ENCODE measurements around the gene MAGI1.

The MAGI1 gene

DNA sequence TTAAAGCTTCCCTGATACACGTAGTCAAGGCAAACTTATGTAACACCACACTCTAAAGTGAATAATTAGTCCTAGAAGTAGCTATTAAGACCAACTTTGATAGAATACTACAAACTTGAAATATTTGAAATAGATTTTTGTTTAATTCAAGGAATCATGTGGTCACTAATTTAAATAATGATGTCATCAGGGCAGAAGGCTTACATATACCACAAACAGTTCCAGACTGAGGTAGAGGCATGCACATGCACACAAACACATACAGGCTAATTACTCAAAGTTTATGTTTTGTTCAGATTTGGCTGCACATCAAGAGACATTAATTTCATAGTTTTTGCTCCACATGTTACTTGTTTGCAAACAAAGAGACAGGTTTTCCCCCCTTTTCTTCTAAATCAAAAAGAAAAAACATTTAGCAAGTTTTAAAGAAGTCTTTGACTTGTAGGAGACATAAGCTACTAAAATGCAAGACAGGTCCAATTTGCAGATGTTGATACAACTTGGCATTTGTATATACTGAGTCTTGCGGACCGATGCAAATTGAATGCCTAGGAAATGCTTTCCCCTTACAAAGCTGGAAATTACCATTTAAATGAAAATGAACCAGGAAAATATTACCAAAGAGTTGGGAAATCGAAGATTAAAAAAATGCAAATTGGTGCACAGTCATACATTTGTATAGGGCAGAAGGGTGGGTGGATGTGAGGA is 594.8 kb downstream of the MAGI1 start:
- DNase-seq, result no peak

DNA sequence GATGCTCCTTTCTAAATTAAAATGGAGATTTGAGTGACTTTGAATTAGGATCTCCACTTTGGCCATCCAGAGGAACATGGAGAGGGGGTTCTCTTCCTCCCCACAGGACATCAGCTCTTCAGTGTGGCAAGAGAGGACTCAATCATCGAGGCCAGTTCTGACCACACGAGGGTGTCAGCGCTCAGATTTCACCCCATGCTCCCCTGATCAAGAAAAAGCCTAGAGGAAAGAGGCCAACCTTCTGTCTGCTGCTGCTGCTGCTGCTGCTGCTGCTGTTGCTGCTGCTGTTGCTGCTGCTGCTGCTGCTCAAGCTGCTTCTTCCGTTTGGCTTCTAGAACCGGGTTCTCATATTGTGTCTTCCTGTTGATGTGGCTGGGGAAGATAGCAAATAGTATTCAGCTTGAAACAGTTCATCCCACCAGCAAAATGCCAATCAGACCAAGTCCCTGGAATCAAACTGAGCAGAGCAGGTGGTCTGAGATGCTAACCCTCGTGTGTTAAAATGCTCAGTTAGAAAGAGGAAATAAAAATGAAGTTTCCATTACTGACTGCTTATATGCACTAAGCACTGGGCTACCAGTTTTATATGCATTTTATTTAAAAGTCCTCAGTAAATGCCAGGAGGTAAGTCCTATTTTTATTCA is 599.0 kb downstream of the MAGI1 start:
- peak; percentile 65 for DNase-seq

DNA sequence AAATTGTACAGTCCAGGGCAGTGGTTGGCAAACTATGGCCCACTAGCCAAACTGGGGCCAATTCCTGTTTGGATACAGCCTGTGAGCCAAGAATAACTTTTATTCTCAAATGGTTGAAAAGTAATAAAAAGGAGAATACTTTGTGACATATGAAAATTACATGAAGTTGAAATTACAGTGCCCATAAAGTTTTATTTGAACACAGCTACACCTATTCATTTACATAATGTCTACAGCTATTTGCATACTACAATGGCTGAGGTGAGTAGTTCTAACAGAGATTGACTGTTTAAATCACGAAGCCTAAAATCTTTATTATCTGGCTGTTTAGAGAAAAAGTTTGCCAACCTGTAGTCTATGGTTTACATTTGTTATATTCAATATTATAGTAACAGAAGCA is 600.1 kb downstream of the MAGI1 start:
- no peak for DNase-seq

DNA sequence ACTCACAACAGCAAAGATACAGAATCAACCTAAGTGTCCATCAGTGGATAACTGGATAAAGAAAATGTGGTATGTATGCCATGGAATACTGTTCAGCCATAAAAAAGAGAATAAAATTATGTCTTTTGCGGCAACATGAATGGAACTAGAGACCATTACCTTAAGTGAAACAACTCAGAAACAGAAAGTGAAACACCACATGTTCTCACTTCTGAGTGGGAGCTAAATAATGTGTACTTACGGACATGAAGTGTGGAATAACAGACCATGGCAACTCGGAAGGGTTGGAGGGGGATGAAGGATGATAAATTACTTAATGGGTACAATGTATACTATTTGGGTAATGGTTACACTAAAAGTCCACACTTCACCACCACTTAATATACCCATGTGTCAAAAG is 600.6 kb downstream of the MAGI1 start:
- no peak for DNase-seq

DNA sequence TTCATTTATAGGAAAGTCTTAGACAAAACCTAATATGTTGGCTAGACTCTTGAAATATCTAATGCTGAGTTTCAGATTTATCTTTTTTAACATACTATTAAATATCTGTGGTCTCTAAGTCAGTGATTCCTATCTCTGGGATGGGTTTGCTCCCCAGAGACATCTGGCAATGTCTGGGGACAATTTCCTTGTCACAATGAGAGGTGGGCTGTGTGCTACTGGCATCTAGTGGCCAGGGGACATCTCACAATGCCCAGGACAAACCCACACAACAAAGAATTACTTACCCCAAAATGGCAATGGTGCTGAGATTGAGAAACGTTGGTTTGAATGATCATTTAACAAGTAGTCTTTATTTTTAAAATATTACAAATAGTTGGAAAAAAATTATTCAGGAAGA is 602.1 kb downstream of the MAGI1 start:
- DNase-seq, result peak; percentile 11

DNA sequence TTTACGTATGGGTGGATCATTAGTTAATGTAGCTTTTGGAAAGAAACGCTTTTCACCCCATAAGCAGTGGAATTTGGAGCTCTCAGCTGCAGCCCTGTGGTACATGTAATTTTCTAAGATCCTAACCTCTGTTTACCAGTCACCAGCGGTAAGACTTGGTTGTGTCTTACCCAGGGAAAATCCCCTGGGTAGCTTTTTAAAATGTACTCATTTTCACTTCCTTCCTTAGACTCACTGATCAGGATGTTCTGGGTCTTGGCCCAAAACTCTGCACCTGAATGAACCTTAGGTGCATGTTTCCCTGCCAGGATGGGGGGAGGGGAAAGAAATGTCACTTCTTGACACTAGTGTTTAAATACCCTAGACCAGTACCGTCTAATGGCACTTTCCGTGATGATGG is 605.2 kb downstream of the MAGI1 start:
- no peak for DNase-seq

DNA sequence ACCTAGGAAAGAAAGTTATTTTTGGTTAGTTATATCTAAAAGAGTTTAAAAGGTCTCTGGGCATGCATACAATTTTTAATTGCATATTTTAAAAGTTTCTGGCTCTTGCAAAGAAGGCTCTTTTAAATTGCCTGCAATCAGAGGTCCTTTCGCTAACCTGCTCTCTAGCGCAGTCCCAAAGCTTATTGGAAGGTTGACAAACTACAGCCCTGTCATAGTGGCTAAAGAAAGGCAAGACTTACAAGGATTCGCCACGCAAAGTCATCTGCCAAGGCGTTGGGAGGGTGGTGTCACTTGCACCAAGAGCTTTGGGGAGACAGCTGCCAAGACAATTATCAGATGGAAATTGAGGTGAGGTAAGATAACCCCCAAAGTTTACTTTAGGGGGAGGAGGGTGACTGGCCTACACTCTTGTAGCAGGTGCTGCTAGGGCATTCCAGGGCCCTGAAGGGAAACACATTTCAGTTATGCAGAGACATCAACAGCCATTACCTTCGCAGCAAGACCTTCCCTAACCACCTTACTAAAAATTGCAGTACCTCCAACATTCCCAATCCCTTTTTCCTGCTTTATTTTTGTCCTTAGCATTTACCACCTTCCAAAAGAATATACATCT is 606.2 kb downstream of the MAGI1 start:
- no peak for DNase-seq

DNA sequence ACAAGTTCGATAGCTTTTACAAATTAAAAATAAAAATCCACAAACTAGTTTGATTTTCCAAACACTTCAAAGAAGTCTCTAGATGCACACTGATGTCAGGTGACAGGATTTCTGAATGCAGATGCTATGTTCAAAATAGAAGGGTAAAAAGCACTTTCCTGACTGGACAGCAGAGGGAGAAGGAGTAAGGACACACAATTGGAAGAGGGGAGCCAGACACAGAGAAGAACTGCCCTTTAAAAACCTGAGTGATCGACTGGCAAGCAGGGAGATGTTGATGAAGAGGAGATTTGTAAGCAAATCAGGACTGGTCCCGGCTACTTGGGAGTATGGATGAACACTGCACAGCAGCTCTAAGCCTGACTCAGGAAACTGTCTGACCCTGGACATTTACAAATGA is 612.8 kb downstream of the MAGI1 start:
- peak; percentile 50 for DNase-seq

DNA sequence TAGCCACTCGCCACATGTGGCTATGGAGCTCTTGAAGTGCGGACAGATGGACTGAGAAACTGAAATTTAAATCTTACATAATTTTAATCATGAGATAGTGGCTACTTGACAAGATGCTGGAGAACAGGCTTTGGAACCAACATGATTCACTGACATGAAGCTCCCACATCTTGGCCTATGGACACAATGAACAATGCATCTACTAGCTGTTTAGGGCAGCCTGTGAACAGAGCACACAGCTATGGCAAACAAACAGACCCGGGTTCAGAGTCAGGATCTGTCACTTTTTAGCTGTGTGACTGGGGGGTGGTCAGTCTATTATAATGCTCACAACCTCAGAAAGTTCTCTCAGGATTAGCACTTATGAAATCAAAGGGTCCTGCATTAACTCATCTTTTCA is 616.6 kb downstream of the MAGI1 start:
- no peak for DNase-seq

DNA sequence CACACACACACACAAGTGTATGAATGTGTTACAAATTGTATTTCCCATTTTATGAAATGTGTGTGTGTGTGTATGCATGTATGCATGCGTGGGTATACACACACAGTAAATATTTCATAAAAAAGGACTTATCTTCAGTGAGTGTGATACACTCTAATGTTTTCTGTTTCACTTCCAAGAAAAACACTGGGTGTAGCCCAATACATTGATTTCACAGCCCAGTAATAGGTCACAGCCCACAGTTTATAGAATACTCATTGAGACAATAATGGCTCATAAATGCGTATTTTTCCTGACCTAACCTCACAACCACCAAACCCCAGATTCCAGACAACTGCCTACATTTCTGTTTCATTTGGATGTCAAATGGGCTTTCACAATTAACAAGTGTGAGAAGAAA is 619.5 kb downstream of the MAGI1 start:
- DNase-seq, result no peak

DNA sequence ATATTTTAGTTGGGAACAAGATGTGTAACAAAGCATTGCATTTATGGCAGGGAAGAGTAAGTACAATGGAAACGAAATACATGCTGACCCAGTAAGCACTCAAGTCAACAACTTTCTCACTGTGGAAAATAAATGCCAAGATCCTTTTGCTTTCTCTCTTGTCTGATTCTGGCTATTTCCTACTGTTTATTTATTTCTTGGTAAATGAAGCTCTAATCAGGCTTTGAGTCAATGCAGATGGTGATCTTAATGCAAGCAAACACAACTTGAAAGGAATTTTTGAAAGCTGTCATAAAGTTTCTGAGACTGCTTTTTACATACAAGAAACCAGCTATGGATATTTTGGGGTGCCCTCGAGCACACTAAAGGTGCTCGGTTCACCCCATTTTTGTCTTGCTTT is 624.8 kb downstream of the MAGI1 start:
- DNase-seq, result no peak

DNA sequence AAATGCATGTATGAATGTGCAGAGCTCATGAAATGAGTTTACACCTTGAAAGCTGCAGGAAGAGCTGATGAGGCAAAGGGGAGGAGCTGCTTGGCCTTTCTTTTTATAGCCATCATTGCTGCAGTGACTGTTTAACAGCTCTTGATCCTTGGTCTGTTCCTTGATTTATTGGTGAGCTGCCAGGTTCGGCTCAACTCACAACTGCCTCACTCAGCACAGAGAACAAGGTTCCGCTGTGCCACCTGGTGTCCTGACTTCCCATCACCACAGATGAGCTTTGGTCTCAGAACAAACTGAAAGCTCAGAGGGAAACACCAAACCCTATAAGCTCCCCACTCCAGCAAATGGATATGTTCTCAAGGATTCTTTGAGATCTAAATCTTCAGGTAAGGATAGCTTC is 626.1 kb downstream of the MAGI1 start:
- no peak for DNase-seq

DNA sequence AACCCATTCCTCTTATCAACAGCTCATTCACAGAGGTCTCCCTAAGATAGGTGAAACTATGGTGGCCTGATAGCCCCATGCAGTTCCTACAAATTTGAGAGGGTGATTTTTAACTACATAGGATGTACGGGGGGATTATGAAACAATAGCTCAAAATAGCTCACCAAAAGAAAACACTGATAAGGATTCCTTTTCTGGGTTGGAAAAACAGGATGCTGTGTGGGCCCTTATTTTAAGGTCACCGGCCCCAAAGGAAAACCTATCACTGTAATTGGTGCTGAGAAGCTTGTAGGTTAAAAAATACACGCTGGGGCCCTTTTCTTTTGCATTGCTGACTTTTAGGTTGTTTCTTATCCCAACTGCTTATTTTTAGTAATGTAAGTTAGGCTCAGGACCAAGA is 627.4 kb downstream of the MAGI1 start:
- no peak for DNase-seq

DNA sequence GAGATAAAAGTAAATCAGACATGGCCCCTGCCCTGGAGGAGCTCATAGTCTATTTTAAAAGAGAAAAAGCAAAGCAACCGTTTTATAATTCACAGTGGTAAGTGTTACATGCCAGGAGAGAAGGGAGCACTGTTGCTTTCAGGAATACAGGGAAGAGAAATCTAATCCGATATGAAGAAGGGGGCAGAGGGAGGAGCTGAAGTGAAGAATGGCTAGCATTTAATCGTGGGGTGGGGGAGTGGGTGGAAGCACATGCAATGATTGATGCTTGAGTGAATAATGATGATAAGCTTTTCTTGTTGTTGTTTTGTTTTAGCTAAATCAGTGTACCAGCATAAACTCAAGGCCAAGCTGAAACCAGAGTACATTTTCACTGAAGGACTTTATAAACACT is 629.5 kb downstream of the MAGI1 start:
- no peak for DNase-seq

DNA sequence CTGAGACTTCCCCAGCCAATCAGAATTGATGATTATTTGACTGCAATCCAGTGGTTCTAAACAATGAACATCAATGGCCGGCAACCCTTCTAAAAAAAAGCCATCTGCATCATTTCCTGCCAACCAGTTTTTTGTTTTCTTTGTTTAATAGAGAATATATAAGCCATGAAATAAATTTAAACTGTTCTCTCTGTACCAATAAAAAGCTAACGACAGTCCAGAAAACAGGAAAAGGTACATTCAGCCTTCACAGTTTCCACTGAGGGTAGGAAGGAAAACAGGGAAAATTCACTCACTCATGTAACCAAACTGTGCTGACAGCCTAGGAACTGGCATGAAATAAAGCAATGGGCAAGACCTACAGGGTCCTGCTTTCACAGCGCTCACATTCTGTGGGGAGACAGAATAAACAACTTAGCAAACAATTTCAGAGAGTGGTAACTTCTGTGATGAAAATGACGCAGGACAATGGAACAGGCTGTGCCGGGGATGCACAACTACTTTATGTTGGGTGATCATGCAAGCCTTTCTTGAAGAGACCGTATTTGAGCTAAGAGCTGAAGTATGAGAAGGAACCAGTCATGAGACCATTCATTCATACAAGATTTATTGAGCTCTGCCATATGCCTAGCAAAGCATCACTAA is 630.1 kb downstream of the MAGI1 start:
- DNase-seq, result no peak

DNA sequence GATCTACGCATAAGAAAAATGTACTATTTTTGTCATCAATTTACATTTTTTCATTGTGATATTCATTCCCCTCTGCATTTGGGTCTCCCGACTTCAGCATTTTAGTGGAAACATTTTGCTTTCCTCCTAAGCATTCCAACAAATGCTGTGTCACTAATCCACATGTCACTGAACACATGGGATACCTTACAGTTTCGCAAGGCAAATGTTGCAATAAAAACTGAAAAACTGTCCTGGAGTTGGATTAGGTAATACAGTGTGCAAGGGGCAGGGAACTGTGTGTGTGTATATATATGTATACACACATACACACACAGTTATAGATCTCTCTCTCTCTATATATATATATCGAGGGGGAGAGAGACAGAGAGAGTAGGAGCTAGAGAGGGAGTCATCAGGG is 632.2 kb downstream of the MAGI1 start:
- DNase-seq, result peak; percentile 56

DNA sequence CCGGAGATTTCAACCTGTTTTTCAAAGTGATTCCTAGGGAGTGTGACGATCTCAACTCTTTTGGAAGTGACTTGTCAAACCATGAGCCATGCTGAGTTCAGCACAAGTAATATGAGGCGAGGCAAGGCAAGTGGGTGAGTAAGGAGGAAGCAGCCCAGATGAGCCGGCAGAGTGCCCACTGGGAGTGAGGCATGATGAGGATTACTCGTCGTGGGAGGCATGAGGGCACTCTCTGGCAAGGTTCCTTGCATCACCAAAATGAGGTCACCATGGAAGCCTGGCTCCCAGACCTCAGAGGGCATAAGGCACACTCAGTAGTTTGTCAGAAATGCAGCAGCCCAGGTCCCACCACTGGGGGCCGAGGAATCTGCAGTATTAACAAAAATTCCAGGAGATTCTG is 636.1 kb downstream of the MAGI1 start:
- DNase-seq, result peak; percentile 91

DNA sequence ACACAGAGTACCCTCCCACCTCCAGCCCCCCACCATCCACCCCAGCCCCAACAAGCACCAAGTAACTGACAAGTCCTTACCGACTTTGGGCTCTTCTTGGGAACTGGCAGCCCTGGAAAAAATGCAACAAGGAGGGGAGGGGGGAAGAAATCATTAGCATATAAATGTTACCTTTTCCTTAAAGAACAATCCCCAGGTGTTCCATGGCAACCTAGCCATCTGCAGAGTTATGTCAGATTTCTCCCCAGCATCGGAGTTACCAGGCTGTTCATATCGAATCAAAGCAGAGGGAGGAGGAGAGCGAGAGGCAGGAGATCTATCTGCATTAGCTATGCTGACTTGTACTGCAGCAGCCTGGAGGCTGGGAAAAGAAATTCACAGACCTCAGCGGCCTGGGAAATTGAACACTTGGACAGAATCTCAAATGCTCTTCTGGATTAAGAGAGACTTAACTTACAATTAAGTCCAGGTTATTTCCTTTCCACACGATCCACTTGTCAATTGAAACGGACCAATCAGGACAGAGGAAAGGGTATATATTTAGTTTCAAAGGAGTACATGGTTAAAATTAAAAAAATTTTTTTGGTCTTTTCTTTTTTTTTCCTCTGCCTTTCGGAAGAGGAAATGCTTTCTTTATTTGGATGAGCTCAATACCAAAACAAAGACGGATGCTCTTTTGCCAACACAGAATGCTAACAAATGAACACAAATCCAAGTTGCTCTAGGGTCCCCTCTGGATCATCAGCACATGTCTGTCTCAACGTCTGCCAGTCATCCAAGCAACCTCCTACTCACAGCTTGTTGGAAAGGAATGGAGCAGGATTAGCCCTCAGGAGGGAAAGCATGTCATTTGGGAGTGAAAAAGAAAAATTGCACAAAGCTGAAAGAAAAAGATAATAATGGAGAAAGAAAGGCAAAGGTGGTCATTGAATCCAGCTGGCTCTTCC is 637.1 kb downstream of the MAGI1 start:
- no peak for DNase-seq

DNA sequence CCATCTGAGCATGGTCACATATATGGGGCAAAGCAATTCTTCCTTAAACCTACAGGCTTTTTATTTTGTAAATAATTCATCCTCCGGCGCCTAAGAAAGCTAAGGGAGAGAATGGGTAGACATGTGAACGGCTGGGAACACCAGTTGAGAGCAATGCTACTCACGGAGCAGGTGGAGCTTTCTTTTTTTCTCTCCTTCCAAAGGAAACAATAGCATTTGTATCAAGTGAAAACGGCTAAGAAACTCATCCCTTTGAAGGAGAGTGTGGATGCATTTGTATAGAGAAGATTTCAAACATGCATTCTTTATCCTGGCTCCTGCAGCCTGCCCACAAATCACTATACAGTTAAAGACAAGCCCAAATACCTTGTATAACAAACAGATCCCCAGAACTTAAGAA is 637.8 kb downstream of the MAGI1 start:
- no peak for DNase-seq

DNA sequence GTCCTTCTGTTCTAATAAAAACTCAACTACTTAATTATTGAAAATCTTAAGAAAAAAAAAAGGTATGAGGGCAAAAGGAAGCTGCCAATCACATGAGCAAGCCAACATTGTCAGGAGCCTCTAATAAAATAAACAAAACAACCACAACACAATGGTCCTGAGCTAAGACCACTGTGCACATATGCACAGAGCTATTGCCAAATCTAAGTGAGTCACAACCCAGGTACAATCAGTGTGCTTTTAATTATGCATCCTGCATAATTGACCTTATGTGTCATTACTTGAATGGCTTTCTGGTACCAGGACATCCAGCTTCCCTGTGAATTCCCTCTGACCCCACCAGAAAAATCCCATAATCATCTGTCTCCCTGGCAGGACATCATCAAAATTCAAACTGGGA is 639.8 kb downstream of the MAGI1 start:
- DNase-seq, result peak; percentile 44

DNA sequence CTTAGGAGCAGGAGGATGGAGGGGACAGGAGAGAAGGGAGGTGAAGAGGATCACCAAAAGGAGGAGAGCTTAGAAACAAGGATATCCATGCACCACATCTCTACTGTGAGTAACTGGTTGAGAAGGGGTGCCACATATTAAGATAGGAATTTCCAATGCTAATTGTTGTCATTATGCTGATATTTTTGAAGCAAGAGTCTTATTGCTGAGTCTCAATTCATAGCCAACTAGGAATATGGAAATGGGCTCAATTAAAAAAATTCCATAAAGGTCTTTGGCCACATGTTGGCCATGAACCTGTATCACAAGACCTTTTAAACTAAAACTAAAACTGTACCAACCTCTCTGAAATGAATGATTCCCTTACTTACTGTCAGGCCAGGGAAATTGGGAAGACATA is 642.6 kb downstream of the MAGI1 start:
- no peak for DNase-seq

DNA sequence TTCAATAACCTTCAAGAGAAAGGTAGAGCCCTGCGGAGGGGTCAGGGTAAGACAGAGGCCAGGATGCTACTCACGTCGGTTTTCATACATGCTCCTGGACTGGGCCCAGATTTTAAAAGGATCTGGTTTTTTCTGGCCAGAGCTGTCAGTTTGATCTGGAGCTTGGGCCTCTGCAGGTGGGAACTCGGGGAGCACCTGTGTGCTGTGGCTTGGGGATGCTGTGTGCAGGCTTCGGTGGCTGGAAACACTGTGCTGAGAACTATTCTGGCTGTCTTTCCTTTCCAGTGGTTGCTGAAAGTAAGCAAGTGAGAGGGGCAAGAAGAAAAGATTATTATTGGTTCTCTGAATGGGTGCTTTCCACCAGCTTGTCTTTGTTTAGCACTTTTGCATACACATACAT is 647.6 kb downstream of the MAGI1 start:
- no peak for DNase-seq

DNA sequence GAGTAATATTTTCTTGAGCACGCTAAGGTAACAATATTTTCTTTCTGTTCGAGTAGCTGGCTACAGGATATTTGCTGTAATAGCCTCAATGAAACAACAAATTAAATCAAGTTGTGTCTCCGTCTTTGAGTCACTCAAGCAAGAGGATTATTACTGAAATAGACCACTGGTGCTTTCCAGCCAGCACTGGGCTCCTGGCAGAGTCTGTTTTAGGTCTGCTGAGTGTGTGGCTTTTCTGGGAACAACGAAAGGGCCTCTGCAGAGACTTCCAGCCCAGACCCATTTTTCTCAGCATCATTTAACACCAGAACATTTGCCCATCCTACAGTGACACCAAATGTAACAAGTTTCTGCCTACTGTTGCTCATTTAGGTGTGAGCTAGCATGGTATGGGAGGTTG is 652.9 kb downstream of the MAGI1 start:
- DNase-seq, result no peak
